IPS-NIHi11 (cell line): ENCODE results near the gene TENM4.
"Not testable (repeated sequence)": the region's sequence is repeated elsewhere in the genome, so short reads cannot be mapped to it uniquely, and the experiment has no call there.

ENCODE experiments used
- DNase-seq: peaks from one replicate; pipeline ENCODE4 v3.0.0; 2012; ENCODE audit warnings: mixed read lengths, low spot score

Gene TENM4

DNA sequence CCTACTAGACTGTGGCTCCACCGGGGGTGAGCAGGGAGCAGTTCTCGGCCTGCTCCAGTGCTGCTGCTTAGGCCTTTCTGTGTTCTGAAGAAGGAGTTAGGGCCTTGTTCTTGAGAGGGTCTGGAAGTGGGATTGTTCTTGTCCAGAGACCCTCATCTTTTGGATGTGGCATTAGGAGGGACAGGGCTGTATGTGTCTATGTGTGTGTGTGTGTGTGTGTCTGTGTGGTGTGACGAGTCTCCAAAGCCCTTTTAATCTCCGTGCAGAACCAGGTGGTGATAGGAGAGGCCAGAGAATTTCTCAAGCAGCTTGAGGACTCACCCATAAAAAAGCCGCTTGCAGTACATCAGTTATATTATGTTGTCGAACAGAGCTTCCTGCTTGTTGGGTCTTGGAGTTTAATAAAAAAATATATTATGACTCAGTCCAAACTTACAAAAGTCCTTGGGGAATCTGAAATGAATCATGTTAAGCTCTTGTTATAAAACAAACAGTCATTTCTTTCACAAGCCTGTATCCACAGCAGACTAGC lies 196.5 kb downstream of the TENM4 start:
- DNase-seq = no peak

DNA sequence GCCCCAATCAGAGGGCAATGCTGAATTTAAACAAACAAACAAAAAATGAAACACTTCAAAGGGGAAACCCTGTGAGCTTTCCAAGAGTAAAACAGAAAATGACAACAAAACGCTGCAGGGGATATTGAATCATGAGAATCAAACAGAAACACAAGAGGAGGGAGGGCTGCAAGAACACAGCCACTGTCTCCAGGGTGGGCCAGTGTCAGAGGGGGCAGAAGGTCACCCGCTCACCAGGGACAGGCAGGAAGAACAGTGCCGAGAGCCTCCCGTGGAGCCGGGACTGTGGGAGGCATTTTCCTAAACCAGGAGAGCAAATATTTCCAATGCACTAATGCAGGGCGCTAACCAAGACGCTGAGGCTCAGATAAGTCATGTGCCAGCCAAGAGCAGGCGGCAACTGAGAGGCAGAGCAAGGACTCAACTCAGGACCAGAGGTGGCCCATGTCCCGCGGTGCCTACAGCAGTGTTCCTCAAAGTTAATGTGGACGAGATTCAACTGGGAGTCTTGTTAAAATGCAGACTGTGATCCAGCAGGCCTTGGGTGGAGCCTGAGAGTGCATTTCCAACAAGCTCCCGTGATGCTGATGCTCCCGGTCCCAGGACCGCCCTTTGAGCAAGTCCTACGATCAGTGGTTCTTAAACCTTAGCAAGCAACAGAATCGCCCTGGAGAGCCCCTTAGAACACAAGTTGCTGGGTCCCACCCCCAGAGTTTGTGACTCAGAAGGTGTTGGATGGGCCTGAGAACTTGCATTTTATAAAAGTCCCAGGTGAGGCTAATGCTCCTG lies 197.2 kb downstream of the TENM4 start:
- no peak for DNase-seq

DNA sequence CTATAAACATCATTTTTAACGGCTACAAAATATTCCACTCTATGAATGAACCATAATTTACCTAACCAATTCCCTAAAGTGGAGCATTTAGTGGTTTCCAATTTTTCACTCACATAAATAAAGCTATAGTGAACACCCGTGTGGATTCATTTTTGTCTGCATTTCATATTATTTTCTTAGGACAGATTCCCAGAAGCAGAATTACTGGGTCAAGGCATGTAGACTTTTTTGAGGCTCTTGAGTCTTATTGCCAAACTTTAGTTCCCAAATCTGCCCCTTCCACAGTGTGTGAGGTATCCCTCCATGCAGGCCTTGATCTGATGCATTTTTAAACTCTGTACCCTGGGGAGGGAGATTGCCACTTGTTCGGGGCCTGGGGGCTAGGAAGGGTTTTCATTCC lies 198.2 kb downstream of the TENM4 start:
- DNase-seq = no peak

DNA sequence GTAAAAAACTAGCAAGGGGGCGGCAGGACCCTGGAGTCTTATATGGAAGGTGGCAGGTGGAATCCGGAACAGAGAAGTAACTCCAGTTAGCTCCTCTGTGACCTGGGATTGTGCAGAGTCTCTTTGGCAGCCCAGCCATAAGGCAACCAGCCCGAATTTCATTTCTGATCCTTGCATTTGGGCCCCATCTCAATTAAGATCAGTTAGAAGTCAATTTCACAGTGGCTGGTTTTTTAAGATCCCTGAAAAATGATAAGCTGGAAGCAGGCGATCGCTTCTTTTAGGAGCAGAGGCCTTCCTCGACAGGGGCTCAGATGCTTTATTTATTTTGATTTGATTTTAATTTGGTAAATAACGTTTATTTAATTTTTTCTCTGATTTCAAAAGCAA lies 199.0 kb downstream of the TENM4 start:
- DNase-seq = no peak

DNA sequence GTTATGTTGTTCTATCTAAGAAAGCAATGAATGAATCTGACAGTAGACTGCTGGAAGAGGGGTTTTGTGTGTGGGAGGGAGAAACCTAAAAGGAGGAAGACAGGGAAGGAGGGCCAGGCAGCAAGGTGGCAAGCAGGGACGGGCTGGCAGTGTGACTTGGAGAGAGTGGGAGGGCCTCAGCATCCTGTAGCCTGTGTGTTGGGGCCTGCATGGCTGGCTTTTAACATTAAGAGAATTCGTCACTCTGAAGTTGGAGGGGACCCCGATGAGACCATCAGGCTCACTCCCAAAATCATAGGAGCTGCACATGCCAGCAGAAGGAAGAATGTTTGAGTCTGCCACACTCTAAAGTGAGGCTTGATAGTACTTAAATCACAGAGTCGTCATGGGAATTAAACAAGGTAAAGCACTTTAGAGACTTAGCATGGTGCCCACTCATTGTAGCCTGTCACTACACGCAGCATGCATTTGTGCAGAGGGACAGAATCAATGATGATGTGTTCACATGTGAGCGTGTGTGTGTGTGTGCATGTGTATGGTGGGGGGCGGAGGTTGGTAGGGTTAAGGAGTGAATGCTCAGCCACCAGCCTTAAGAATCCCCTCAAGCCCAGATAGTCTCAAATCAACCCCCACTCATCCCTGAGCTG lies 199.5 kb downstream of the TENM4 start:
- DNase-seq = no peak

DNA sequence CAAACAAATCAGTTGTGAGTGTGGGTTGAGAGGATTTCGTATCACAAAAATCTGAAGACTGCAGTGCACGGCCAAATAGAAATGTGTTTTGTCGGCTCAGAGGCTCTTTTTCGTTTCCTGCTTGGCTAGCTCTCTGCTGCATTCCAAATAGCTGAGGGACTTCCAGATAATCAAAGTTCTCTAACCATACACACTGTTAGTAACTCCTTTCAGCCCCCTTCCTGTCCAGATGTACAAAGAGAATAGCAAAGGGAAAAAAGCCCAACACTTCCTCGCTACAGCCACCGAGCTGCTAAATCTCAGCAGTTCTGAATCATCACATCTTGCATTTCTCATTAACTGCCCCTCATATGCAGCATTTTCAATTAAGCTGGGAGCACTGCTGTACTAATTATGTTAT lies 203.1 kb downstream of the TENM4 start:
- DNase-seq = no peak

DNA sequence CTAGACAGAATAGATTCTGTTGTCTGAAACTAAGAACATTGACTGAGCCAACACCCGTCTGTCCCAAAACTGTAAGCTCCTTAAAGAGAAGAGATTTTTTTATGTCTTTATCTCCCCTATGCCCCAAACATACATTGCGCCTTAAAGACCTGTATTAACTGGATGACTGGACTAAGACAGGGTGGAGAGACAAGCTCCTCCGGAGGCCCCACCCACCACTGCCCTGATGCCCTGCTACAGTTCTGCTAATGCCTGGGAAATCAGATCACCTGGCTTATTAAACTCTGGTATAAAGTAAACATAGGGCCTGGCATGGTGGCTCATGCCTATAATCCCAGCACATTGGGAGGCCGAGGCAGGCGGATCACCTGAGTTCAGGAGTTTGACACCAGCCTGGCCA lies 203.7 kb downstream of the TENM4 start:
- DNase-seq = no peak

DNA sequence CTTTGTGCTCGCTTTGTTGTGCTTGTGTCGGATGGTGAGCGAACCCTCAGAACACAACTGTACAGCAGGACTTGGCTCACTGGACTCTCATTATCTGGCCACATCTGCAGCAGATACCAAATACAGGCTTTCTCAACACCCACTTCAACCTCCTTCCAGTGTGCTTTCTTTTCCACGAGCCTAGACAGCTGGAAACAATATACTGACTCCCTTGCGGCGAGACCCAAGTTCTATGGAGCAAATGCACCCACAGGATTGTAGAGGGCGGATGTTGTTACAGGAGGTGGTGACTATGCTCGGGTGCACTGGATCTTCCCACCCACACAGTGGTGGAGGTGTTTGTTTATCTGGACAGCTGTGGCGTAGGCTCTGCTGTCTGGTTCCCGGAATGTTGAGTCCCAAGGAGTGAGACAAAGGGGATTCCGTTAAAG lies 204.3 kb downstream of the TENM4 start:
- DNase-seq = no peak

DNA sequence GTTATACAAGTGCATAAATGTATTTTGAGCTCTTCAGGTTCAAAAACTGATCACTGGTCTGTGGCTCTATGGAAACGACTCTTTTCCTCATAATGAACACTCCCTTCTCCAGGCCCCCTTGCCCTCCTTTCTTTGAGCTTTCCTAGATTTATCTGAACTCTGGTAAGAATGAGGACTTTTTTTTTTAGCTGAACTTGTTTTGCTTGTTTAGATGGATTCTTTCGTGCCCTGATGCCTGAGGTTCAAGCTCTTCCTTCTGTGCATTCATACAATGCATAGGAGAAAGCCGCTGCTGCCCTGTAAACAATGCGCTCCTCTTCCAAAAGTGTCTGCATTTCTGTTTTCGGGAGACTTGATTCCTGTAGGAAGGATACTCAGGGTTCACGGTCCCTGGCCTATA lies 205.1 kb downstream of the TENM4 start:
- DNase-seq = no peak

DNA sequence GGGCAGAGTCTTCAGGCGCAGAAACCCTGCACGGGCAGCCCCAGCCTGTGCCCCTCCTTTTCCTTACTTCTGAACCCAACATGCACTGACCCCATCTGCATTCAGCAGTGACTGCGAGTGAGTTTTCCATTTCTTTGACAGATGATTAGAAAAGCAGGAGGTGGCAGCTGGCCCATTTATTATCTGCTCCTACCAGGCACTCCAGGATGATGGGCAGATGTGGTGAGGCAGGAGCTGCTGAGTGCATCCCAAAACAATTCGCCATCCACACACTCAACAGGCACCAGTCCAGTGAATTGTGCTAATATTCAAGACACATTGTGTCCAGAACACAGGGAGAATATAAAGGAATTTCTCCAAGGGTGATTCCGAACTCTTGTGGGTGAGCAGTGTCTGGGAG lies 208.5 kb downstream of the TENM4 start:
- DNase-seq = no peak

DNA sequence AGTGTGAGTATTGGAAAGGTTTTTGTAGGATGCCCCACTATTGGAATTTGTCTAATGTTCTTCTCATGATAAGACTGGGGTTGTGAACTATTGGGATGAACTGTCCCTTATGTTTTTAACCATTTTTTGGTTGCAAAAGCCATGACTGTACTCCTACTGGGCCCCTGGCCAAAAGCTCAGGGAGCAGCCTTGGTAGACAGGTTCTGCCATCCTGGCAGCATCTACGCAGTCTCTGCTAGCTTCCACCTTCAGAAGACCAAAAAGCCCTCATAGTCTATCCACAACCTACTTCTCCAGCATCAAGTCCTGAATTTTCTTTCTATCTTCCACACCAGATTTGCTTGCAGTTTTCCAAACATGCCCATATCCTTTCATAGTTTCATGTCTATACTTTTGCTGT lies 211.8 kb downstream of the TENM4 start:
- DNase-seq = no peak

DNA sequence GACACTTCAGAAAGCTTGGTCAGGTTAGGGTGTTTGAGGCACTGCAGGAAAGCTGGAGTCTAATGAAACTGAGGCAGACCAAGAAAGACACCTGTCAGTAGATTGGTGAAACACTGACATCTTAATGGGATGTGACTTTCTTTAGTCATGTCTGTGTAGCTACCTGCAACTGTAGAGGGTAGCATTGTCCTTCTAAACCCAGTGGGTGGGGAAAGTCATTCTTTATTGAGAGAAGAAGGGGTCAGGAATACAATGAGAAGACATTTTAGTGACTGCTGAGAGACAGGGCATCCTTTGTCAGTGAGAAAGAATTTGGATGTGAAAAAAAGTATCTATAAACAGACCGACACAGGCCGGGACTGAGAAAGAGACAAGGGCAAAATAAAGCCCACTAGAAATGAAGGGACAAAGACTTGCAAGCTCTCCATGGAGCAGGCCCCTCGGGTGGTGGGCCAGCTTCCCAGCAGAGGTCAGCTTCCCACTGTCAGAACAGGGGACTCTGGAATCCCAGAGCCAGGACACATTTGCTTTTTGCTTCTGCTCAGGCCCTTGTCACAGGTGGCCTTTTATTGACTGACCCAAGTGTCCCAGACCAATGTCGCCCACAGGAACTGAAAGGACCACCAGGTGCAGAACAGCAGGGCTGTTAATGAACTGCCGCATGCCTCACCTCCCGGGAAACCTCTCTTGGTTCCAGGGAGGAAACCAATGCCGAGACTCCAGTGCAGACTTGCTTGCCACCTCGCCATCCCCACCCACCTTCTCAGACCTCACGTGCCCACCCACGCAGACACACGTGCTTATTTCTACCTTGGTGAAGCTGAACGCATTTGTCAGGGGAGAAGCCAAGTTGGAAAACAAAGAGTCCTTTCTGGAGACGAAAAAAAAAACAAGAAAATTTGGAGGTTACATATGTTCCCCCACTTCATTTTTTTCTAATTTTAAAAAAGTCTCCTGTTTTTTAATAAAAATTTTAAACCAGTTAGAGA lies 212.8 kb downstream of the TENM4 start:
- no peak for DNase-seq

DNA sequence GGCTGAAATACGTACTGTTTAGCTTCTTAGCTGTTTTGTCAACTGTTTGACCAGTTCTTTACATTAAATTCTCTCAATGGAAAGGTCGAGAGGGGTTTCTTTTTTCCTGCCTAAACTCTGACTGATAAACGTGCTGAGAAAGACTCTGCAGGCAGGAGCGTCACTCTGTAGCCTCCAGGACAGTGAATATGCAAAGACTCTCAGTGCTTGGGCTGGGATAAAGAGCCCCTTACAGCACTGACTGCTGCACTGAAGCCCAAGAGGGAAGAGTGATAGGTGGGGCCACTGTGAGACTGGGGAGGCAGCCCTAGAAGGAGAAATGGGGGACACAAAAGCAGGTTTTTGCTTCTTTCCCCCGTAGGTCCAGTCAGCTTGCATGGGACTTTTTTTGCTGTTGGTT lies 213.5 kb downstream of the TENM4 start:
- no peak for DNase-seq

DNA sequence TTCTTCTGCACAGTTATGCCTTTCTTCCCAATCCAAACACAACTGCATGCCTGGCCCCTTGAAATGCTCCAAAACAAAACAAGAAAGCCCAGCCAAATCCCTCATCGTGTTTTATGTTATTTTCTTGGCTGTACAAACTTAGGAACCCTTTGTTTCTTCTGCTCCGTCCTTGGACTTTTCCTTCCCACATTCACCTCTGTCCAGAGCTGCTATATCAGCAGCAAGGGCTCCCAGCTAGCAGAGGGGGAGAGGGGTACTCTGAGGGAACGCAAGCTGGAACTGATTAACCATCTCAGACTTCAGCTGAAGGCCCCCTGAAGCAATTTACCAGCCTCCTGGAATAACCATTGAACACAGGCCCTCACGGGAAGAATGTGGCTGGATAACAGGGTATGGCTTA lies 214.7 kb downstream of the TENM4 start:
- DNase-seq = no peak

DNA sequence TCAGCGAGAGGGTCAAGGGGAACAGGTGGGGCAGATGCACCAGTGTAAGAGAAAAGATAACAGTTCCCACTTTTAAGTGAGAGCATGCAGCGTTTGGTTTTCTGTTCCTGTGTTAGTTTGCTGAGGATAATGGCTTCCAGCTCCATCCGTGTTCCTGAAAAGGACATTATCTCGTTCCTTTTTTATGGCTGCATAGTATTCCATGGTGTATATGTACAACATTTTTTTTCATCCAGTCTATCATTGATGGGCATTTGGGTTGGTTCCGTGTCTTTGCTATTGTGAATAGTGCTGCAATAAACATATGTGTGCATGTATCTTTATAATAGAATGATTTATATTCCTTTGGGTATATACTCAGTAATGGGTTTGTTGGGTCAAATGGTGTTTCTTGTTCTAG lies 218.7 kb downstream of the TENM4 start:
- not testable (repeated sequence) for DNase-seq

DNA sequence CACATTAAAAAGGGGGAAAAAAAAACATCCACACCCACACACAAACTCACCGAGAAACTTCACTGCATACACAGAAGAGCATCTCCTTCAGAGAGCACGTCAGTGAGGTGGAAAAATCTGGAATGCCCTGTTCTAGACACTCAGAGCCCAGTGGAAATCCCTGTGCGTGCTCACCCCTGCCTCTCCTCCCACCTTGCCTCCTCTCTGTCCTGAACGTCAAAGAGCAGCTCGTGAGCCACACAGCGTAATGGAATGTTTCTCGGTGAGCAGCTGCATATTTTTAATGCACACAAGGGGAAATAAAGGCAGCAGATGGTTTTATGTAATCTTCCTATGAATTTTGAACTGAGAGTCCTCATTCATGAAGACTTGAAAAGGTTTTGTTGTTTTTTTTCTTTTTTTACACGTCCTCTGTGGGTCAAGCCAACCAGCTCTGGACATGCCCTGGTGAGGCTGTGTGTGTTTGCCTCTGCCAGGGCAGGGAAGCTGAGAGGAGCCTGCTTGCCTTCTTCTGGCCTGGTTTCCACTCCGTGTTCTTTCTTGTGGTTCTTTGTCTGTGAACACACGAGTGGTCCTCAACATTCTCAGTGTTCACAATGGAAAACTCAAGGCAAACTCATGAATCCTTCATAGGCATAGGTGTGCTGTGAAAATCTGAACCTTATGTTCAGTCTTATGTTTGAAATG lies 219.2 kb downstream of the TENM4 start:
- no peak for DNase-seq

DNA sequence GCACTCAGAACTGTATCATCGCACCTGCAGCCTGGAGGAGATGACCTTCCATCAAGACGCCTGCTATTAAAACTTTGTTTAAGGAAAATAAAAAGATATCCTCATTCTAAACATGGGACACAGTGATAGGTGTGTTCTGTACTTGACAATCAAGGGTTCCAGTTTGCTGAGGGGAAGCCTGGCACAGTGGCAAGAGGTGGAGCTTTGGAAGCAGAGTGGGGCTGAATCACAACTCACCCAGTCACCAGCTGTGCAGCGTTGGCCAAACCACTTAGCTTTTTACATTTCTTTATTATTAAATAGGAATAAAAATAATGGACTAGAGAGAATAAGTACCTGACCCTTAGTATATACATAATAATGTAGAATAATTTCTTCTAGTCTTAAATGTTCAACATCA lies 220.7 kb downstream of the TENM4 start:
- no peak for DNase-seq

DNA sequence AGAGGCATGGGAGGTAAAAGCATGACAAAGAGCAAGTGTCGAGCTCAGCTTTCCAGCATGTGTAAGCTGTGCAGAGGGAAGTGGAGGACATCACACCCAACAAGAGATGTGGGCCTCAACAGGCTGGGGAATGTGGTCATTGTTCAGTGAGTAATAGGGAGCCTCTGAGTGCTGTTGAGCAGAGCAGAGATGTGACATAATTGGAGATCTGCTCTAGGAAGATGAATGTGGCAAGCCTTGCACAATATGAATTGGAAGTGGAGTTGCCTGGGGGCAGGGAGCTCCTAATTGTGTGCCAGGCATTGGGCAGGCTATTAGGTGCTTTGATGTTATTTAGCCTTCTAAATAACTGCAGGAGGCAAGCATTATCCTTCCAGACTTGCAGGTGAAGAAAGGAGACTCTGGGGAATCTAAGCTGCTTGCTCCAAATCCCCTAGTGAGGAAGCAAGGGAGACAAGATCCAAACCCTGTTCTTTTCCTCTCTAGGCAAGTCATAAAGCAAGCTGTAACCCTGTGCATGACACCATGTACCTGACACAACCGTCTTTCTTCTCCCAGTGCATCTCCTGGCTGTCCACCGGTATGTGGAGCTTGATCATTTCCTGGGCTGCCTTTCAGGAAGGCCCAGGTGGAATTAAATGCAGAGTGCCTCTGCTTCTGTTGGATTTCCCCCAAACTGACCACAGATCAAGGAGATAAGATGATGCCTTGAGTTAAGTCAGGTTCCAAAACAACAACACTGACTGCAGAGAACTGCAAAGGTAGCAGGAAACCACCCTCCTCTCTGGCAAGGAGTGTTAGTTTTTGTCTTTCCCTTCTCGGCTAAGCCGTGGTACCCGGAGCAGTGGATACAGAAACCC lies 221.4 kb downstream of the TENM4 start:
- no peak for DNase-seq

DNA sequence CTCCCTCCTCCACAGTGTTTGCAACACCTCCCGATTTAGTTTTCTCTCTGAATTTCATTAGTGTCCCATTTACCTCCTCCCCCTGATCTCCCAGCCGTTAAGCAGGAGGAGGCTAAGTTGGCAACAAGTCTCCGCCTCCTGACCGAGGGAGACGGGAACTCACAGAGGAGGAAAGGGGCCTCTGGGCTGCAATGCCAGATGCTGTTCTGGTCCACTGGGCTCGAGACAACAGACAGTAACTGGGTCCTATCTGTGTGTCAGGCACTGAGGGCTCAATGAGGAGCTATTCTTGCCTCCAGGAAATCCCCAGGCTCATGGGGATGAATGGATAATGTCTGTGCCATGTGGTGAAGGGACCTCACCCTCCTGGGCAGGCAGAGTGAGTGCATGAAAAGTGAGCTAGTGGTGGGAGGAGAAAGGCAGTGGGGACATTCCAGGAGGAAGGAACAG lies 228.1 kb downstream of the TENM4 start:
- DNase-seq = no peak

DNA sequence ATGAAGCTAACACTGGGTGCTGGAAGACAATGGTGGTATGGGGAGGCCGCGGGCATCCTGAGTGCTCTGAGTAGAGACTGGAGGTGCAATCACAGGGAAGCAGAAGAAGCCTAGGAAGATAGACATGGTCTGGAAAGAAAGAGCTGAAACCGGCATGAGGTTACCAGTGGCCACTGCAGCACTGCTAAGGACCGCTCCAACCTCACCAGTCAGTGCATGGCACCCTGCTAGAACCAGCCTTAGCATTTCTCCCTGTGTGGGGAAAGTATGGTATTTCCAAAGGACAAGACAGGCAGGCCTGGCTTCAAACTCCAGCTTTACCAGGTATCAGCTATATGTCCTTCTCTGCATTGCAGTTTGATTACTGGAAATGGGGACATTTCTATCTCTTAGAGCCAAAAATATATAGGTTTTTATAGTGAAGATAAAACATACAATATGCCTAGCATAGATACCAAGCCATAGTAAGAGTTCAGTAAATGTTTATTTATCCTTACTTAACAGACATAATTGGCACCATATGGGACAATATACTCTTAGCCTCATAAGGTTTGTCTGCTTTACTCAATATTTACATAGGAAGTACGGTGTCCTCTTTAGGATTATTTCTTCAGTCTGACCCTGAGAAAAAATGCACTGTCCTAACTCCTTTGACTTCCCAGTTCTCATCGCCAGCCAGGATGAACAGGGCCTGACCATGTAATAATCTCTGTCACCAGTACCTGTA lies 231.1 kb downstream of the TENM4 start:
- DNase-seq = no peak
